AML-193 (cell line): ENCODE measurements around the gene NUDT22.
A peak's percentile ranks its signal among the peaks of the same experiment; 100 is the strongest.
"Not testable (repeated sequence)": the region's sequence is repeated elsewhere in the genome, so short reads cannot be mapped to it uniquely, and the experiment has no call there.

Source experiments
- DNase-seq, 2 experiments: peaks; one replicate each; lab custom pipeline; 2025; lab: John Stamatoyannopoulos, UW

The NUDT22 gene

GRCh38 chr11:64241491-64242374, 15.7 kb downstream of the NUDT22 start:
- DNase-seq: peak in 1 of 2 experiments; percentile 96

- no peak for DNase-seq
Measured at GRCh38 chr11:64243236-64243854, 17.3 kb downstream of the NUDT22 start.

GRCh38 chr11:64244107-64244506, 18.0 kb downstream of the NUDT22 start:
- no peak for DNase-seq

GRCh38 chr11:64244966-64245365, 18.9 kb downstream of the NUDT22 start:
- no peak for DNase-seq

- DNase-seq: peak; percentile 13 to 15
Measured at GRCh38 chr11:64245401-64245796, 19.3 kb downstream of the NUDT22 start.

- peak in 1 of 2 experiments; percentile 30 for DNase-seq
Measured at GRCh38 chr11:64245797-64246620, 19.9 kb downstream of the NUDT22 start.

GRCh38 chr11:64246621-64246870, 20.5 kb downstream of the NUDT22 start:
- DNase-seq: not testable (repeated sequence)

GRCh38 chr11:64246871-64247728, 21.0 kb downstream of the NUDT22 start, which contains the start of gene PPP1R14B:
TSS of gene PPP1R14B (minus strand) at chr11:64246943. CDS start at chr11:64246673, 270 bp downstream.
- DNase-seq: peak; percentile 64 to 66

GRCh38 chr11:64247729-64248531, 21.9 kb downstream of the NUDT22 start:
- no peak for DNase-seq

GRCh38 chr11:64248578-64248977, 22.5 kb downstream of the NUDT22 start:
- no peak for DNase-seq

- DNase-seq: no peak
Measured at GRCh38 chr11:64249038-64249437, 23.0 kb downstream of the NUDT22 start.

GRCh38 chr11:64249563-64250414, 23.7 kb downstream of the NUDT22 start:
- no peak for DNase-seq

- no peak for DNase-seq
Measured at GRCh38 chr11:64250415-64251015, 24.4 kb downstream of the NUDT22 start.

GRCh38 chr11:64251016-64251752, 25.1 kb downstream of the NUDT22 start, which contains the start of gene PLCB3:
TSS of gene PLCB3 (plus strand) at chr11:64251530. CDS start at chr11:64251650, 120 bp downstream.
- DNase-seq: peak; percentile 25 to 46

- no peak for DNase-seq
Measured at GRCh38 chr11:64251753-64252002, 25.6 kb downstream of the NUDT22 start.

- DNase-seq: no peak
Measured at GRCh38 chr11:64252003-64252872, 26.2 kb downstream of the NUDT22 start.

GRCh38 chr11:64253043-64253442, 27.0 kb downstream of the NUDT22 start:
- DNase-seq: no peak

GRCh38 chr11:64253481-64253880, 27.4 kb downstream of the NUDT22 start:
- no peak for DNase-seq
